GM12878 (cell line): Measurements from ENCODE around the gene CLEC16A. TPM values are rescaled to one million over a fixed set of nuclear protein-coding genes. Genes with fewer than 3 reads are reported as not detected.
A peak's percentile ranks its signal among the peaks of the same experiment; 100 is the strongest.

Source experiments
- BHLHE40 ChIP-seq, 2 experiments: fragments of 450-650 bp in 1 of 2; IDR thresholded peaks; 2 replicates each; pipeline ENCODE4 v1.6.1; 2011 to 2017; ENCODE audit warnings: low read depth in 2 of 2, borderline replicate concordance in 1 of 2, improper control_type of control experiment in 1 of 2, low read length in 1 of 2, mild to moderate bottlenecking in 1 of 2
- CBFB ChIP-seq: IDR thresholded peaks from 2 replicates; pipeline ENCODE4 v1.6.1; 2016; ENCODE audit warnings: antibody characterized with exemption, low read depth
- CHD2 ChIP-seq: IDR thresholded peaks from 2 replicates; pipeline ENCODE4 v1.6.1; 2011; ENCODE audit warnings: low read depth, low read length, improper control_type of control experiment, borderline replicate concordance
- CREB1 ChIP-seq: IDR thresholded peaks from 2 replicates; pipeline ENCODE4 v1.6.1; 2012; ENCODE audit warnings: low read depth, mild to moderate bottlenecking, inconsistent platforms
- GABPA ChIP-seq: IDR thresholded peaks from 2 replicates; pipeline ENCODE4 v1.6.1; 2014; ENCODE audit warnings: antibody characterized with exemption, low read depth, mild to moderate bottlenecking, inconsistent platforms
- IKZF1 ChIP-seq: fragments of 450-650 bp; conservative IDR thresholded peaks from 2 replicates; pipeline ENCODE4 v1.6.1; 2017; ENCODE audit warnings: antibody characterized with exemption, mild to moderate bottlenecking
- IRF4 ChIP-seq: IDR thresholded peaks from 2 replicates; pipeline ENCODE4 v1.6.1; 2011; ENCODE audit warnings: low read depth, low read length
- MYB ChIP-seq: fragments of 150-350 bp; IDR thresholded peaks from 2 replicates; pipeline ENCODE4 v1.6.1; 2014; ENCODE audit warnings: mild to moderate bottlenecking, low read depth, low read length, borderline replicate concordance
- NBN ChIP-seq: fragments of 450-650 bp; IDR thresholded peaks from 2 replicates; pipeline ENCODE4 v1.6.1; 2016
- NFYB ChIP-seq: IDR thresholded peaks from 2 replicates; pipeline ENCODE4 v1.6.1; 2011; ENCODE audit warnings: low read depth, mild to moderate bottlenecking, low read length, improper control_type of control experiment, moderate library complexity; ENCODE audit not compliant: insufficient read depth
- NR2F1 ChIP-seq: fragments of 450-650 bp; conservative IDR thresholded peaks from 2 replicates; pipeline ENCODE4 v1.6.1; 2017; ENCODE audit warnings: mild to moderate bottlenecking
- POLR2A ChIP-seq: IDR thresholded peaks from 2 replicates; pipeline ENCODE4 v1.6.1; 2011; ENCODE audit warnings: low read depth, mild to moderate bottlenecking, low read length
- POU2F2 ChIP-seq: IDR thresholded peaks from 3 replicates; pipeline ENCODE4 v1.6.1; 2011; ENCODE audit warnings: low read depth, mild to moderate bottlenecking, low read length, borderline replicate concordance
- SMAD5 ChIP-seq: IDR thresholded peaks from 2 replicates; pipeline ENCODE4 v1.6.1; 2016; ENCODE audit warnings: antibody characterized with exemption, low read depth
- SMARCA5 ChIP-seq: fragments of 450-650 bp; IDR thresholded peaks from 2 replicates; pipeline ENCODE4 v1.6.1; 2017; ENCODE audit warnings: mild to moderate bottlenecking
- ZNF622 ChIP-seq: fragments of 450-650 bp; IDR thresholded peaks from 2 replicates; pipeline ENCODE4 v1.6.1; 2017; ENCODE audit warnings: mild to moderate bottlenecking, inconsistent platforms
- polyA plus RNA-seq, 11 experiments: library from polyadenylated mRNA; depleted of rRNA in 4 of 11; unstranded in 6 of 11; stranded (reverse) in 5 of 11; fragments of >200 nt; fragmentation: Nextera tagmentation in 4 of 11; fragmentation: Illumina TruSeq in 1 of 11; extraction: Ambion mirVana in 4 of 11; extraction: Trizol in 1 of 11; gene quantifications; 1 replicate in 1 of 11; 2 replicates in 10 of 11; pipeline versions ENCODE4 v1.2.1 to v1.2.3, GENCODE V29; 2011 to 2016; ENCODE audit warnings: inconsistent platforms in 2 of 11, missing spikeins in 2 of 11, low read depth in 1 of 11
- total RNA-seq, 4 experiments: library from RNA; depleted of rRNA in 3 of 4; stranded (reverse); fragments of >200 nt in 3 of 4; fragmentation: Illumina TruSeq in 1 of 4; extraction: Trizol in 1 of 4; gene quantifications; 2 replicates each; pipeline versions ENCODE4 v1.2.1 to v1.2.3, GENCODE V29; 2013 to 2021
- TF ChIP-seq, protein P1 (sequence below): fragments of 150-350 bp; IDR thresholded peaks from 2 replicates; pipeline ENCODE4 v1.6.1; 2014; ENCODE audit warnings: mild to moderate bottlenecking, low read depth, low read length
- TF ChIP-seq, protein P2 (sequence below): fragments of 150-350 bp; IDR thresholded peaks from 2 replicates; pipeline ENCODE4 v1.6.1; 2016; ENCODE audit warnings: low read depth, low read length
- TF ChIP-seq, protein P3 (sequence below): fragments of 450-650 bp; conservative IDR thresholded peaks from 2 replicates; pipeline ENCODE4 v1.6.1; 2017; ENCODE audit warnings: mild to moderate bottlenecking, moderate library complexity
- TF ChIP-seq, protein P4 (sequence below): fragments of 450-650 bp; IDR thresholded peaks from 2 replicates; pipeline ENCODE4 v1.6.1; 2016; ENCODE audit warnings: mild to moderate bottlenecking, moderate library complexity, borderline replicate concordance

Gene CLEC16A
- total and polyA plus RNA-seq, 10 of the 15 experiments (the other 5 are each of a cell fraction or from before 2014, with no cell fraction given): 1.5 to 28.8 (median 19.2) TPM

DNA sequence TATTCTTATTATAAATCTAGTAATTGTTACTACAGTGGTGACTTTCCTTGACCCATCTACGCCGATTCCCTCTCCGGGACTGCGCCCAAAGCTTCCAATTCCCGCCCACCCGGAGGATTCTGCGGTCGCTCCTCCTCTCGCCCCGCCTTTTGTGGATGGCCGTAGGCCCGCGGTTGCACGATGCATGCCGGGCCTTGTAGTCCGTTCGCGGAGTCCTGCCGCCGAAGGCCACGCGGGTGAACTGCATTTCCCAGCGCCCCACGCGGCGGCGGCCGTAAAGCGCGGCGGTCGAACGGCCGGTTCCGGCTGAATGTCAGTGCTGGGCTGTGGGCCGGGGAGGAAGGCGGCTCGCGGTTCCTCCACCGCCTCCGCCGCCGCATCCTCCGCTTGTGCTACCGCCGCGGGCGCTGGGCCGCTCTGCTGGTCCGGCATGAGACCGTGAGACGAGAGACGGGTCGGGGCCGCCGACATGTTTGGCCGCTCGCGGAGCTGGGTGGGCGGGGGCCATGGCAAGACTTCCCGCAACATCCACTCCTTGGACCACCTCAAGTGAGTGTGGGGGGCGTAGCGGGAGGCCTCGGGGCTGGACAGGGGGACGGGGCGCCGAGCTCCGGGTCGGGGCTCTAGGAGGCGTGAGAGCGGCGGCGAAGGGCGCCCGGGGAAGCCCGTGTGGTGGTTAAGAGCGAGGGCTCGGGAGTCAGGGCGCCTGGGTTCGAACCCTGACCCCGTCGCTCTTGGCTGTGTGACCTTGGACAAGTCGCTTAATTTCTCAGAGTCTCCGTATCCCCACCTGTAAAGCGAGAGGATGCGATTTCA, at the start of gene CLEC16A (continued):
- TF ChIP-seq, protein P1, sequence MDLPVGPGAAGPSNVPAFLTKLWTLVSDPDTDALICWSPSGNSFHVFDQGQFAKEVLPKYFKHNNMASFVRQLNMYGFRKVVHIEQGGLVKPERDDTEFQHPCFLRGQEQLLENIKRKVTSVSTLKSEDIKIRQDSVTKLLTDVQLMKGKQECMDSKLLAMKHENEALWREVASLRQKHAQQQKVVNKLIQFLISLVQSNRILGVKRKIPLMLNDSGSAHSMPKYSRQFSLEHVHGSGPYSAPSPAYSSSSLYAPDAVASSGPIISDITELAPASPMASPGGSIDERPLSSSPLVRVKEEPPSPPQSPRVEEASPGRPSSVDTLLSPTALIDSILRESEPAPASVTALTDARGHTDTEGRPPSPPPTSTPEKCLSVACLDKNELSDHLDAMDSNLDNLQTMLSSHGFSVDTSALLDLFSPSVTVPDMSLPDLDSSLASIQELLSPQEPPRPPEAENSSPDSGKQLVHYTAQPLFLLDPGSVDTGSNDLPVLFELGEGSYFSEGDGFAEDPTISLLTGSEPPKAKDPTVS: peak; percentile 74; the same call in 1 of the 2 replicates
- TF ChIP-seq, protein P2, sequence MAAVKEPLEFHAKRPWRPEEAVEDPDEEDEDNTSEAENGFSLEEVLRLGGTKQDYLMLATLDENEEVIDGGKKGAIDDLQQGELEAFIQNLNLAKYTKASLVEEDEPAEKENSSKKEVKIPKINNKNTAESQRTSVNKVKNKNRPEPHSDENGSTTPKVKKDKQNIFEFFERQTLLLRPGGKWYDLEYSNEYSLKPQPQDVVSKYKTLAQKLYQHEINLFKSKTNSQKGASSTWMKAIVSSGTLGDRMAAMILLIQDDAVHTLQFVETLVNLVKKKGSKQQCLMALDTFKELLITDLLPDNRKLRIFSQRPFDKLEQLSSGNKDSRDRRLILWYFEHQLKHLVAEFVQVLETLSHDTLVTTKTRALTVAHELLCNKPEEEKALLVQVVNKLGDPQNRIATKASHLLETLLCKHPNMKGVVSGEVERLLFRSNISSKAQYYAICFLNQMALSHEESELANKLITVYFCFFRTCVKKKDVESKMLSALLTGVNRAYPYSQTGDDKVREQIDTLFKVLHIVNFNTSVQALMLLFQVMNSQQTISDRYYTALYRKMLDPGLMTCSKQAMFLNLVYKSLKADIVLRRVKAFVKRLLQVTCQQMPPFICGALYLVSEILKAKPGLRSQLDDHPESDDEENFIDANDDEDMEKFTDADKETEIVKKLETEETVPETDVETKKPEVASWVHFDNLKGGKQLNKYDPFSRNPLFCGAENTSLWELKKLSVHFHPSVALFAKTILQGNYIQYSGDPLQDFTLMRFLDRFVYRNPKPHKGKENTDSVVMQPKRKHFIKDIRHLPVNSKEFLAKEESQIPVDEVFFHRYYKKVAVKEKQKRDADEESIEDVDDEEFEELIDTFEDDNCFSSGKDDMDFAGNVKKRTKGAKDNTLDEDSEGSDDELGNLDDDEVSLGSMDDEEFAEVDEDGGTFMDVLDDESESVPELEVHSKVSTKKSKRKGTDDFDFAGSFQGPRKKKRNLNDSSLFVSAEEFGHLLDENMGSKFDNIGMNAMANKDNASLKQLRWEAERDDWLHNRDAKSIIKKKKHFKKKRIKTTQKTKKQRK: no peak
- TF ChIP-seq CHD2 (peak; percentile 90), NFYB (no peak), POU2F2 (peak; percentile 70; the same call in 1 of the 3 replicates), BHLHE40 (IDR thresholded peaks at IDR 0.05; ENCODE audit: borderline replicate concordance in 1 of 2, low read depth in 2 of 2, low read length in 1 of 2) (peak; percentile 41 to 58; a peak in 2 of 4 replicates), POLR2A (peak; percentile 92), ZNF622 (no peak), IRF4 (no peak), GABPA (peak; percentile 80; the same call in 1 of the 2 replicates), MYB (no peak), SMARCA5 (peak; percentile 13; the same call in 1 of the 2 replicates), CREB1 (peak; percentile 89), NBN (no peak), IKZF1 (peak; percentile 100), SMAD5 (no peak), NR2F1 (peak; percentile 58), CBFB (peak; percentile 69; the same call in 1 of the 2 replicates)
- TF ChIP-seq, protein P3, sequence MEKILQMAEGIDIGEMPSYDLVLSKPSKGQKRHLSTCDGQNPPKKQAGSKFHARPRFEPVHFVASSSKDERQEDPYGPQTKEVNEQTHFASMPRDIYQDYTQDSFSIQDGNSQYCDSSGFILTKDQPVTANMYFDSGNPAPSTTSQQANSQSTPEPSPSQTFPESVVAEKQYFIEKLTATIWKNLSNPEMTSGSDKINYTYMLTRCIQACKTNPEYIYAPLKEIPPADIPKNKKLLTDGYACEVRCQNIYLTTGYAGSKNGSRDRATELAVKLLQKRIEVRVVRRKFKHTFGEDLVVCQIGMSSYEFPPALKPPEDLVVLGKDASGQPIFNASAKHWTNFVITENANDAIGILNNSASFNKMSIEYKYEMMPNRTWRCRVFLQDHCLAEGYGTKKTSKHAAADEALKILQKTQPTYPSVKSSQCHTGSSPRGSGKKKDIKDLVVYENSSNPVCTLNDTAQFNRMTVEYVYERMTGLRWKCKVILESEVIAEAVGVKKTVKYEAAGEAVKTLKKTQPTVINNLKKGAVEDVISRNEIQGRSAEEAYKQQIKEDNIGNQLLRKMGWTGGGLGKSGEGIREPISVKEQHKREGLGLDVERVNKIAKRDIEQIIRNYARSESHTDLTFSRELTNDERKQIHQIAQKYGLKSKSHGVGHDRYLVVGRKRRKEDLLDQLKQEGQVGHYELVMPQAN: peak; percentile 73; the same call in 1 of the 2 replicates
- TF ChIP-seq, protein P4, sequence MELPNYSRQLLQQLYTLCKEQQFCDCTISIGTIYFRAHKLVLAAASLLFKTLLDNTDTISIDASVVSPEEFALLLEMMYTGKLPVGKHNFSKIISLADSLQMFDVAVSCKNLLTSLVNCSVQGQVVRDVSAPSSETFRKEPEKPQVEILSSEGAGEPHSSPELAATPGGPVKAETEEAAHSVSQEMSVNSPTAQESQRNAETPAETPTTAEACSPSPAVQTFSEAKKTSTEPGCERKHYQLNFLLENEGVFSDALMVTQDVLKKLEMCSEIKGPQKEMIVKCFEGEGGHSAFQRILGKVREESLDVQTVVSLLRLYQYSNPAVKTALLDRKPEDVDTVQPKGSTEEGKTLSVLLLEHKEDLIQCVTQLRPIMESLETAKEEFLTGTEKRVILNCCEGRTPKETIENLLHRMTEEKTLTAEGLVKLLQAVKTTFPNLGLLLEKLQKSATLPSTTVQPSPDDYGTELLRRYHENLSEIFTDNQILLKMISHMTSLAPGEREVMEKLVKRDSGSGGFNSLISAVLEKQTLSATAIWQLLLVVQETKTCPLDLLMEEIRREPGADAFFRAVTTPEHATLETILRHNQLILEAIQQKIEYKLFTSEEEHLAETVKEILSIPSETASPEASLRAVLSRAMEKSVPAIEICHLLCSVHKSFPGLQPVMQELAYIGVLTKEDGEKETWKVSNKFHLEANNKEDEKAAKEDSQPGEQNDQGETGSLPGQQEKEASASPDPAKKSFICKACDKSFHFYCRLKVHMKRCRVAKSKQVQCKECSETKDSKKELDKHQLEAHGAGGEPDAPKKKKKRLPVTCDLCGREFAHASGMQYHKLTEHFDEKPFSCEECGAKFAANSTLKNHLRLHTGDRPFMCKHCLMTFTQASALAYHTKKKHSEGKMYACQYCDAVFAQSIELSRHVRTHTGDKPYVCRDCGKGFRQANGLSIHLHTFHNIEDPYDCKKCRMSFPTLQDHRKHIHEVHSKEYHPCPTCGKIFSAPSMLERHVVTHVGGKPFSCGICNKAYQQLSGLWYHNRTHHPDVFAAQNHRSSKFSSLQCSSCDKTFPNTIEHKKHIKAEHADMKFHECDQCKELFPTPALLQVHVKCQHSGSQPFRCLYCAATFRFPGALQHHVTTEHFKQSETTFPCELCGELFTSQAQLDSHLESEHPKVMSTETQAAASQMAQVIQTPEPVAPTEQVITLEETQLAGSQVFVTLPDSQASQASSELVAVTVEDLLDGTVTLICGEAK: peak; percentile 83; the same call in 1 of the 2 replicates
